Stimulated activated CD4-positive, alpha-beta T cell treated with anti-CD3 and anti-CD28 coated beads, Interleukin-12 subunit alpha, Interleukin-12 subunit beta, amount 100 ng/mL, for 24 hours (primary cell): Measurements from ENCODE around the gene PWWP2A.

Experiments used
- DNase-seq, 2 experiments: peaks; one replicate each; pipeline ENCODE4 v3.0.0-alpha.2; 2020; ENCODE audit warnings: low read depth in 2 of 2

PWWP2A gene

GRCh38 chr5:160133071-160133917, 14.0 kb upstream of the PWWP2A start:
- no peak for DNase-seq

GRCh38 chr5:160129841-160130240, 10.6 kb upstream of the PWWP2A start:
- DNase-seq, result no peak

- DNase-seq, result no peak
These were observed 9.4 kb upstream of the PWWP2A start for GRCh38 chr5:160128632-160129031.

- no peak for DNase-seq
These were observed 636 bp upstream of the PWWP2A start for GRCh38 chr5:160119905-160120266.

GRCh38 chr5:160118349-160119141, 705 bp downstream of the PWWP2A start:
- DNase-seq, result peak; percentile 14 to 18

- DNase-seq, result no peak
These were observed 2.3 kb downstream of the PWWP2A start for GRCh38 chr5:160116991-160117390.

GRCh38 chr5:160108124-160108523, 11.1 kb downstream of the PWWP2A start:
- DNase-seq, result no peak

GRCh38 chr5:160105686-160106360, 13.4 kb downstream of the PWWP2A start:
- DNase-seq, result no peak

- DNase-seq, result no peak
These were observed 21.3 kb downstream of the PWWP2A start for GRCh38 chr5:160097991-160098390.

- no peak for DNase-seq
These were observed 23.1 kb downstream of the PWWP2A start for GRCh38 chr5:160096178-160096577.

GRCh38 chr5:160092960-160093707, 26.1 kb downstream of the PWWP2A start:
- no peak for DNase-seq

GRCh38 chr5:160092514-160092913, 26.7 kb downstream of the PWWP2A start:
- DNase-seq, result no peak

GRCh38 chr5:160090059-160090458, 29.2 kb downstream of the PWWP2A start:
- no peak for DNase-seq

- DNase-seq, result no peak
These were observed 29.7 kb downstream of the PWWP2A start for GRCh38 chr5:160089531-160089930.

GRCh38 chr5:160088805-160089204, 30.4 kb downstream of the PWWP2A start:
- DNase-seq, result no peak

GRCh38 chr5:160087199-160087598, 32.1 kb downstream of the PWWP2A start:
- no peak for DNase-seq

GRCh38 chr5:160084144-160084543, 35.1 kb downstream of the PWWP2A start:
- no peak for DNase-seq

- no peak for DNase-seq
These were observed 35.7 kb downstream of the PWWP2A start for GRCh38 chr5:160083501-160083900.

- DNase-seq, result no peak
These were observed 36.4 kb downstream of the PWWP2A start for GRCh38 chr5:160082614-160083500.

GRCh38 chr5:160081495-160081894, 37.8 kb downstream of the PWWP2A start:
- DNase-seq, result no peak

- DNase-seq, result no peak
These were observed 39.5 kb downstream of the PWWP2A start for GRCh38 chr5:160079753-160080152.
